Measurements from ENCODE around the gene APOBEC3B.

- no peak for TF ChIP-seq CTCF (IDR thresholded peaks at IDR 0.05)
- TF ChIP-seq POLR2AphosphoS5 (IDR thresholded peaks at IDR 0.05) = no peak
These were observed 25.6 kb upstream of the APOBEC3B start for GRCh38 chr22:38956551-38956950.

Data from stomach (tissue), 4 donors.